H1 (cell line): ENCODE measurements around the gene GPR18. TPM values are rescaled to one million over a fixed set of nuclear protein-coding genes. Genes with fewer than 3 reads are reported as not detected.

Source experiments
- CREB1 ChIP-seq: IDR thresholded peaks from 2 replicates; pipeline ENCODE4 v1.6.1; 2012; ENCODE audit warnings: inconsistent platforms
- JUND ChIP-seq: IDR thresholded peaks from 2 replicates; pipeline ENCODE4 v1.6.1; 2011; ENCODE audit warnings: mild to moderate bottlenecking, improper control_type of control experiment, low read length
- KDM5A ChIP-seq: fragments of 200-600 bp; IDR thresholded peaks from 2 replicates; pipeline ENCODE4 v1.7.1; 2012; ENCODE audit warnings: mild to moderate bottlenecking, low read length, inconsistent platforms, mixed read lengths
- NANOG ChIP-seq: IDR thresholded peaks from 2 replicates; pipeline ENCODE4 v1.6.1; 2011; ENCODE audit warnings: low read length, low read depth, mild to moderate bottlenecking, inconsistent platforms; ENCODE audit not compliant: insufficient read depth, poor library complexity, severe bottlenecking
- POLR2AphosphoS5 ChIP-seq: IDR thresholded peaks from 2 replicates; pipeline ENCODE4 v1.6.1; 2011; ENCODE audit warnings: low read depth, low read length
- POU5F1 ChIP-seq: IDR thresholded peaks from 2 replicates; pipeline ENCODE4 v1.6.1; 2011; ENCODE audit warnings: low read depth, mild to moderate bottlenecking, low read length, moderate library complexity
- RAD21 ChIP-seq, 2 experiments: IDR thresholded peaks in 1 of 2; conservative IDR thresholded peaks in 1 of 2; 2 replicates each; pipeline ENCODE4 v1.6.1; 2011; ENCODE audit warnings: low read depth in 2 of 2, low read length in 2 of 2, improper control_type of control experiment in 1 of 2, inconsistent platforms in 1 of 2, mild to moderate bottlenecking in 1 of 2, moderate library complexity in 1 of 2
- RXRA ChIP-seq: IDR thresholded peaks from 2 replicates; pipeline ENCODE4 v1.6.1; 2011; ENCODE audit warnings: low read depth, mild to moderate bottlenecking, low read length, moderate library complexity; ENCODE audit not compliant: insufficient read depth
- SP1 ChIP-seq: IDR thresholded peaks from 2 replicates; pipeline ENCODE4 v1.6.1; 2011; ENCODE audit warnings: low read depth, low read length
- polyA plus RNA-seq, 7 experiments: library from polyadenylated mRNA; depleted of rRNA in 3 of 7; stranded (reverse) in 5 of 7; unstranded in 2 of 7; fragments of >200 nt in 5 of 7; fragments of 200-250 nt in 2 of 7; gene quantifications; 1 replicate in 5 of 7; 2 replicates in 1 of 7; 4 replicates in 1 of 7; pipeline versions ENCODE4 v1.2.1 to v1.2.3, GENCODE V29; 2011 to 2013; ENCODE audit warnings: missing spikeins in 2 of 7, mixed read lengths in 2 of 7
- total RNA-seq: library from RNA; stranded (reverse); fragmentation: NEBNext Ultra II Directional; extraction: Animal tissue kit (Norgen Biotek cat#: 25700); gene quantifications from 2 replicates; pipeline ENCODE4 v1.2.1, GENCODE V29; 2021

GPR18 gene
- total and polyA plus RNA-seq, 2 of the 8 experiments (the other 6 are each of a cell fraction or from before 2014, with no cell fraction given): not detected

- TF ChIP-seq JUND (no peak), CREB1 (no peak), POU5F1 (no peak), NANOG (no peak), SP1 (no peak), POLR2AphosphoS5 (no peak), KDM5A (no peak), RXRA (no peak), RAD21 (IDR thresholded peaks at IDR 0.05 in 1 of 2, conservative IDR thresholded peaks at IDR 0.05 in 1 of 2; ENCODE audit: low read depth in 2 of 2, low read length in 2 of 2) (no peak)
Measured at GRCh38 chr13:99307648-99308339, 49.6 kb upstream of the GPR18 start (continued).
